ENCODE data around the gene WAC. TPM values are rescaled to one million over a fixed set of nuclear protein-coding genes. Genes with fewer than 3 reads are reported as not detected.
"Not testable (repeated sequence)": the region's sequence is repeated elsewhere in the genome, so short reads cannot be mapped to it uniquely, and the experiment has no call there.

Gene WAC
- total RNA-seq, 2 experiments from 2014 or later: 111 to 121 TPM

DNA sequence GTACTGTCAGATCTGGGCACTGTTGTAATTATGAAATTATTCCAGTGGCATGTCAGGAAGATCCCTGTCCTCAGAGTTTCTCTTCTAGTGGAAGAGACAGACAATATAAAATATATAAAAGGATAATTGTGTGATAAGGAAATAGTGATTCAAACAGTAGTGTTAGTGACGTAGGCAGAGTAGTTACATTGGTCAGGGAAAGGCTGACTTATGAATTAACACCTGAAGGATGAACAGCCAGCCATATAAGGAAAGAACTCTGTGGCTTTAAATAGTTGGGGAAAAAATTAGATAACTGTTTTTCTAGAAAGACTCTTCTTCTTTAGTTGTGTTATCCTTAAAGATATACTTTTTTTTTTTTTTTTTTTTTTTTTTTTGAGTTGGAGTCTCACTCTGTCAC, 37.7 kb downstream of the WAC start:
- H3K9me2 ChIP-seq (ENCODE audit: insufficient read depth, low read length): no peaks in the 10 kb centered on the region
- no peak for TF ChIP-seq EZH2phosphoT487 (IDR thresholded peaks at IDR 0.05; ENCODE audit: borderline replicate concordance, low read depth, low read length)
- TF ChIP-seq, protein P1, sequence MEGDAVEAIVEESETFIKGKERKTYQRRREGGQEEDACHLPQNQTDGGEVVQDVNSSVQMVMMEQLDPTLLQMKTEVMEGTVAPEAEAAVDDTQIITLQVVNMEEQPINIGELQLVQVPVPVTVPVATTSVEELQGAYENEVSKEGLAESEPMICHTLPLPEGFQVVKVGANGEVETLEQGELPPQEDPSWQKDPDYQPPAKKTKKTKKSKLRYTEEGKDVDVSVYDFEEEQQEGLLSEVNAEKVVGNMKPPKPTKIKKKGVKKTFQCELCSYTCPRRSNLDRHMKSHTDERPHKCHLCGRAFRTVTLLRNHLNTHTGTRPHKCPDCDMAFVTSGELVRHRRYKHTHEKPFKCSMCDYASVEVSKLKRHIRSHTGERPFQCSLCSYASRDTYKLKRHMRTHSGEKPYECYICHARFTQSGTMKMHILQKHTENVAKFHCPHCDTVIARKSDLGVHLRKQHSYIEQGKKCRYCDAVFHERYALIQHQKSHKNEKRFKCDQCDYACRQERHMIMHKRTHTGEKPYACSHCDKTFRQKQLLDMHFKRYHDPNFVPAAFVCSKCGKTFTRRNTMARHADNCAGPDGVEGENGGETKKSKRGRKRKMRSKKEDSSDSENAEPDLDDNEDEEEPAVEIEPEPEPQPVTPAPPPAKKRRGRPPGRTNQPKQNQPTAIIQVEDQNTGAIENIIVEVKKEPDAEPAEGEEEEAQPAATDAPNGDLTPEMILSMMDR (conservative IDR thresholded peaks at IDR 0.05; ENCODE audit: low read length): no peak
- peaks cover 54% of the 10 kb centered on the region for H4K20me1 ChIP-seq (ENCODE audit: insufficient read depth, low read length)
- no peak overlapping the region for H2AFZ ChIP-seq (ENCODE audit: low read length)
- H3K79me2 ChIP-seq (ENCODE audit: insufficient read depth, low read depth, low read length): peaks cover 100% of the 10 kb centered on the region
- ChIA-PET POLR2A (interaction anchor here (1.4 kb wide), 1 partner anchor 18 kb away, joined by 3 read pairs; no protein-coding TSS in a partner anchor), CTCF (ENCODE audit: unreplicated experiment) (no interaction called here)
- H3K27ac ChIP-seq (ENCODE audit: low read depth, low read length, poor library complexity, severe bottlenecking): no peak overlapping the region
- peaks cover 96% of the 10 kb centered on the region for H3K36me3 ChIP-seq (ENCODE audit: insufficient read depth, low read length)
- H3K4me3 ChIP-seq (ENCODE audit: low read depth, low read length, poor library complexity, severe bottlenecking): no peak overlapping the region
- H3K4me1 ChIP-seq (ENCODE audit: insufficient read depth, low read length, poor library complexity, severe bottlenecking): peaks cover 6% of the 10 kb centered on the region
- no peak overlapping the region for H3K4me2 ChIP-seq (ENCODE audit: low read length)
- no peaks in the 10 kb centered on the region for H3K9me3 ChIP-seq (ENCODE audit: low read length)
- no TSS peak for BruUV-seq (replicated peaks)
- intact Hi-C loops (cut with micrococcal nuclease; ENCODE audit: unreplicated experiment): no loop called here
- no peak for DNase-seq (ENCODE audit: low spot score)

DNA sequence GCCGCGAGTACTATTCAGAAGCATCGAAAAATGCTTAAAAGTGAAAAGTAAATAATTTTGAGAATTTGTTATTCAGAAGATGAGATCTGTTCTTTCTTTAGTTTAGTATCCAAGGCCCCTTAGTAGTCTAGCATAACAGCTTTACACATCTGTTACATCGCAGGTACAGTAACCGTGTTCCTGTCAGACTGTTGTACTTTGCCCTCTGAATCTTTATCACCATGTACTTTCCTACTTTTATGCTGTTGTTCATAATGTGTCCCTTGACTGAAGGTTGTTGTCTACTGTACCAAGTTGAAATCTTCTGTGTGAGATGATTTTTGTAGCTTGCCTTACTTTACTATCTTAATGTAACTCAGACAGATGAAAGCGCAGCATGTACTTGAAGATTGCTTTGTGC, 38.3 kb downstream of the WAC start:
- H3K9me3 ChIP-seq (ENCODE audit: low read length): no peaks in the 10 kb centered on the region
- no peak for TF ChIP-seq EZH2phosphoT487 (IDR thresholded peaks at IDR 0.05; ENCODE audit: borderline replicate concordance, low read depth, low read length)
- TF ChIP-seq, protein P1 (conservative IDR thresholded peaks at IDR 0.05; ENCODE audit: low read length): no peak
- intact Hi-C loops (cut with micrococcal nuclease; ENCODE audit: unreplicated experiment): no loop called here
- peaks cover 96% of the 10 kb centered on the region for H3K36me3 ChIP-seq (ENCODE audit: insufficient read depth, low read length)
- POLR2A ChIA-PET: interaction anchor here (1.4 kb wide), 1 partner anchor 17 kb away, joined by 3 read pairs; no protein-coding TSS in a partner anchor
- DNase-seq (ENCODE audit: low spot score): no peak
- no peaks in the 10 kb centered on the region for H3K9me2 ChIP-seq (ENCODE audit: insufficient read depth, low read length)
- H4K20me1 ChIP-seq (ENCODE audit: insufficient read depth, low read length): peaks cover 53% of the 10 kb centered on the region
- BruUV-seq (replicated peaks): no TSS peak
- H3K4me1 ChIP-seq (ENCODE audit: insufficient read depth, low read length, poor library complexity, severe bottlenecking): peaks cover 4% of the 10 kb centered on the region
- no peak overlapping the region for H3K27ac ChIP-seq (ENCODE audit: low read depth, low read length, poor library complexity, severe bottlenecking)
- H3K4me3 ChIP-seq (ENCODE audit: low read depth, low read length, poor library complexity, severe bottlenecking): no peak overlapping the region
- peaks cover 100% of the 10 kb centered on the region for H3K79me2 ChIP-seq (ENCODE audit: insufficient read depth, low read depth, low read length)
- CTCF ChIA-PET (ENCODE audit: unreplicated experiment): no interaction called here
- H3K4me2 ChIP-seq (ENCODE audit: low read length): no peak overlapping the region
- H2AFZ ChIP-seq (ENCODE audit: low read length): no peak overlapping the region

DNA sequence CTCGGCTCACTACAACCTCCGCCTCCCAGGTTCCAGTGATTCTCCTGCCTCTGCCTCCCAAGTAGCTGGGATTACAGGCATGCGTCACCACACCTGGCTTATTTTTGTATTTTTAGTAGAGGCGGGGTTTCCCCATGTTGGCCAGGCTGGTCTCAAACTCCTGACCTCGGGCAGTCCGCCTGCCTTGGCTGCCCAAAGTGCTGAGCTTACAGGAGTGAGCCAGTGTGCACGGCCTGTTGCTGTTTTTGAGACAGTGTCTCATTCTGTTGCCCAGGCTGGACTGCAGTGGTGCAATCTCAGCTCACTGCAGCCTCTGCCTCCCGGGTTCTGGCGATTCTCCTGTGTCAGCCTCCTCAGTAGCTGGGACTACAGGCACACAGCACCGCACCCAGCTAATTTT, 41.3 kb downstream of the WAC start:
- peaks cover 100% of the 10 kb centered on the region for H3K79me2 ChIP-seq (ENCODE audit: insufficient read depth, low read depth, low read length)
- H3K36me3 ChIP-seq (ENCODE audit: insufficient read depth, low read length): peaks cover 95% of the 10 kb centered on the region
- H4K20me1 ChIP-seq (ENCODE audit: insufficient read depth, low read length): peaks cover 43% of the 10 kb centered on the region
- H3K4me1 ChIP-seq (ENCODE audit: insufficient read depth, low read length, poor library complexity, severe bottlenecking); H3K9me3 ChIP-seq (ENCODE audit: low read length); H3K27ac ChIP-seq (ENCODE audit: low read depth, low read length, poor library complexity, severe bottlenecking); H3K9me2 ChIP-seq (ENCODE audit: insufficient read depth, low read length); H2AFZ ChIP-seq (ENCODE audit: low read length); H3K4me3 ChIP-seq (ENCODE audit: low read depth, low read length, poor library complexity, severe bottlenecking); DNase-seq (ENCODE audit: low spot score); BruUV-seq (replicated peaks); CTCF ChIA-PET (ENCODE audit: unreplicated experiment); intact Hi-C loops (cut with micrococcal nuclease; ENCODE audit: unreplicated experiment); H3K4me2 ChIP-seq (ENCODE audit: low read length): not testable (repeated sequence)
- POLR2A ChIA-PET: interaction anchor here (0.9 to 1.1 kb wide), 2 partner anchors 9 to 37 kb away, joined by 3 read pairs; no protein-coding TSS in a partner anchor
